Mucosa of gallbladder (tissue), 1 donor: Measurements from ENCODE around the gene FRMD8. TPM values are rescaled to one million over a fixed set of nuclear protein-coding genes. Genes with fewer than 3 reads are reported as not detected.

ENCODE experiments used
- DNase-seq: peaks from one replicate; pipeline ENCODE4 v3.0.0-alpha.2; 2020; ENCODE audit warnings: low spot score
- total RNA-seq: library from RNA; stranded (reverse); gene quantifications from one replicate; pipeline ENCODE4 v1.2.1, GENCODE V29; 2021
- donor health status: DM: no; HTN: no; CAD: no.

FRMD8 gene
- total RNA-seq = 40.8 TPM

GRCh38 chr11:65386307-65387140 lies at the start of gene FRMD8:
Gene FRMD8, plus strand, starts transcription at chr11:65386637. Its CDS starts 400 bp downstream, at chr11:65387037.
- DNase-seq = peak; percentile 93

- no peak for DNase-seq
These were observed 47.8 kb upstream of the FRMD8 start for GRCh38 chr11:65338676-65339075.

GRCh38 chr11:65340226-65340625 lies 46.2 kb upstream of the FRMD8 start:
- no peak for DNase-seq

- DNase-seq = no peak
These were observed 44.6 kb upstream of the FRMD8 start for GRCh38 chr11:65341856-65342255.

GRCh38 chr11:65351511-65351910 lies 34.9 kb upstream of the FRMD8 start:
- DNase-seq = no peak

- DNase-seq = no peak
These were observed 33.7 kb upstream of the FRMD8 start for GRCh38 chr11:65352783-65353182.

GRCh38 chr11:65353376-65353775 lies 33.1 kb upstream of the FRMD8 start:
- no peak for DNase-seq

GRCh38 chr11:65353900-65354264 lies 32.6 kb upstream of the FRMD8 start:
- no peak for DNase-seq

- peak; percentile 97 for DNase-seq
These were observed 32.0 kb upstream of the FRMD8 start, which contains the start of gene TIGD3 for GRCh38 chr11:65354265-65355012. Gene TIGD3, plus strand, starts transcription at chr11:65354751. Its CDS starts 1,058 bp downstream, at chr11:65355809.

GRCh38 chr11:65355013-65355775 lies 31.2 kb upstream of the FRMD8 start:
- no peak for DNase-seq

GRCh38 chr11:65355776-65356393 lies 30.6 kb upstream of the FRMD8 start:
- DNase-seq = peak; percentile 33

GRCh38 chr11:65356394-65356972 lies 30.0 kb upstream of the FRMD8 start:
- no peak for DNase-seq

- DNase-seq = no peak
These were observed 28.5 kb upstream of the FRMD8 start for GRCh38 chr11:65357856-65358356.

GRCh38 chr11:65362320-65362931 lies 24.0 kb upstream of the FRMD8 start:
- DNase-seq = no peak

GRCh38 chr11:65362966-65363365 lies 23.5 kb upstream of the FRMD8 start:
- DNase-seq = no peak

- DNase-seq = no peak
These were observed 22.7 kb upstream of the FRMD8 start for GRCh38 chr11:65363770-65364169.

GRCh38 chr11:65366340-65366773 lies 20.1 kb upstream of the FRMD8 start:
- peak; percentile 45 for DNase-seq

- no peak for DNase-seq
These were observed 15.8 kb upstream of the FRMD8 start for GRCh38 chr11:65370659-65371049.

GRCh38 chr11:65373839-65374580 lies 12.4 kb upstream of the FRMD8 start:
- DNase-seq = no peak

- DNase-seq = no peak
These were observed 11.4 kb upstream of the FRMD8 start for GRCh38 chr11:65375012-65375411.
